HepG2 (cell line): ENCODE results near the gene RPL27A. TPM values are rescaled to one million over a fixed set of nuclear protein-coding genes. Genes with fewer than 3 reads are reported as not detected.
A peak's percentile ranks its signal among the peaks of the same experiment; 100 is the strongest.

Experiments
- AHR ChIP-seq: IDR thresholded peaks from 2 replicates; pipeline ENCODE4 v1.6.1; 2018; ENCODE audit warnings: missing genetic modification reagents, missing compliant biosample characterization
- BORCS8-MEF2B ChIP-seq: sonication (generic); formaldehyde crosslinking; IDR thresholded peaks from 2 replicates; pipeline ENCODE4 v1.8.0; 2022; ENCODE audit warnings: mild to moderate bottlenecking, missing genetic modification reagents
- CREB3 ChIP-seq: sonication (generic); formaldehyde crosslinking; IDR thresholded peaks from 2 replicates; pipeline ENCODE4 v1.5.0; 2020; ENCODE audit warnings: missing genetic modification reagents
- FOXA1 ChIP-seq, 2 experiments: fragments of 450-650 bp in 1 of 2; sonication (generic) in 1 of 2; formaldehyde crosslinking in 1 of 2; IDR thresholded peaks; 2 replicates each; pipeline versions ENCODE4 v1.4.0 to v1.6.1; 2016 to 2020; ENCODE audit warnings: missing genetic modification reagents in 1 of 2
- FOXP4 ChIP-seq: sonication (generic); formaldehyde crosslinking; IDR thresholded peaks from 2 replicates; pipeline ENCODE4 v1.4.0; 2020; ENCODE audit warnings: missing genetic modification reagents
- HMG20B ChIP-seq: conservative IDR thresholded peaks from 2 replicates; pipeline ENCODE4 v1.6.1; 2016; ENCODE audit warnings: missing genetic modification reagents, missing compliant biosample characterization
- KLF11 ChIP-seq: IDR thresholded peaks from 2 replicates; pipeline ENCODE4 v1.6.1; 2016; ENCODE audit warnings: missing compliant biosample characterization
- MYC ChIP-seq: sonication (generic); formaldehyde crosslinking; IDR thresholded peaks from 2 replicates; pipeline ENCODE4 v1.9.0; 2021; ENCODE audit warnings: missing genetic modification reagents, borderline replicate concordance
- NBN ChIP-seq: fragments of 450-650 bp; conservative IDR thresholded peaks from 2 replicates; pipeline ENCODE4 v1.6.1; 2017
- NFKB2 ChIP-seq: sonication (generic); formaldehyde crosslinking; IDR thresholded peaks from 2 replicates; pipeline ENCODE4 v1.4.0; 2020; ENCODE audit warnings: missing genetic modification reagents, borderline replicate concordance
- NR2F6 ChIP-seq, 2 experiments: IDR thresholded peaks; 2 replicates each; pipeline ENCODE4 v1.6.1; 2016; ENCODE audit warnings: antibody characterized with exemption in 1 of 2, mild to moderate bottlenecking in 1 of 2
- NRL ChIP-seq: sonication (generic); formaldehyde crosslinking; IDR thresholded peaks from 2 replicates; pipeline ENCODE4 v1.5.0; 2020; ENCODE audit warnings: missing genetic modification reagents, mild to moderate bottlenecking, moderate library complexity, borderline replicate concordance
- PAWR ChIP-seq: sonication (generic); formaldehyde crosslinking; IDR thresholded peaks from 2 replicates; pipeline ENCODE4 v1.4.0; 2020; ENCODE audit warnings: missing genetic modification reagents, mild to moderate bottlenecking, borderline replicate concordance
- PRPF4 ChIP-seq: fragments of 200-400 bp; formaldehyde crosslinking; IDR thresholded peaks from 2 replicates; pipeline ENCODE4 v1.6.1; 2016; ENCODE audit warnings: low read length, low read depth; ENCODE audit not compliant: poor library complexity, severe bottlenecking
- RORA ChIP-seq: sonication (generic); formaldehyde crosslinking; IDR thresholded peaks from 2 replicates; pipeline ENCODE4 v1.5.0; 2020; ENCODE audit warnings: mild to moderate bottlenecking, missing genetic modification reagents, moderate library complexity
- RXRA ChIP-seq: sonication (generic); formaldehyde crosslinking; IDR thresholded peaks from 2 replicates; pipeline ENCODE4 v1.5.1; 2020; ENCODE audit warnings: missing genetic modification reagents
- SMAD1 ChIP-seq: sonication (generic); formaldehyde crosslinking; IDR thresholded peaks from 2 replicates; pipeline ENCODE4 v1.4.0; 2020; ENCODE audit warnings: missing genetic modification reagents, low read depth, mild to moderate bottlenecking, borderline replicate concordance
- SOX5 ChIP-seq: IDR thresholded peaks from 2 replicates; pipeline ENCODE4 v1.6.1; 2016; ENCODE audit warnings: borderline replicate concordance
- THAP11 ChIP-seq: IDR thresholded peaks from 2 replicates; pipeline ENCODE4 v1.6.1; 2016; ENCODE audit warnings: missing biosample characterization, missing genetic modification reagents
- ZBTB25 ChIP-seq: IDR thresholded peaks from 2 replicates; pipeline ENCODE4 v1.6.1; 2018; ENCODE audit warnings: missing genetic modification reagents
- ZFP1 ChIP-seq: IDR thresholded peaks from 2 replicates; pipeline ENCODE4 v1.6.1; 2016
- ZFP90 ChIP-seq: sonication (generic); formaldehyde crosslinking; IDR thresholded peaks from 2 replicates; pipeline ENCODE4 v1.8.0; 2022; ENCODE audit warnings: missing genetic modification reagents, mild to moderate bottlenecking, inconsistent platforms, borderline replicate concordance
- ZMAT5 ChIP-seq: sonication (generic); formaldehyde crosslinking; IDR thresholded peaks from 2 replicates; pipeline ENCODE4 v1.5.0; 2020; ENCODE audit warnings: mild to moderate bottlenecking, low read depth, missing genetic modification reagents, borderline replicate concordance
- ZNF430 ChIP-seq: sonication (generic); formaldehyde crosslinking; IDR thresholded peaks from 2 replicates; pipeline ENCODE4 v1.9.0; 2021; ENCODE audit warnings: mild to moderate bottlenecking, missing genetic modification reagents
- ZNF441 ChIP-seq: sonication (generic); formaldehyde crosslinking; IDR thresholded peaks from 2 replicates; pipeline ENCODE4 v1.7.0; 2021; ENCODE audit warnings: missing genetic modification reagents, borderline replicate concordance
- ZNF446 ChIP-seq: sonication (generic); formaldehyde crosslinking; IDR thresholded peaks from 2 replicates; pipeline ENCODE4 v1.5.0; 2020; ENCODE audit warnings: mild to moderate bottlenecking, missing genetic modification reagents
- ZNF496 ChIP-seq: sonication (generic); formaldehyde crosslinking; IDR thresholded peaks from 2 replicates; pipeline ENCODE4 v1.8.1; 2023; ENCODE audit warnings: mild to moderate bottlenecking, moderate library complexity, missing genetic modification reagents; ENCODE audit not compliant: insufficient replicate concordance
- ZNF557 ChIP-seq: sonication (generic); formaldehyde crosslinking; IDR thresholded peaks from 2 replicates; pipeline ENCODE4 v1.4.0; 2020; ENCODE audit warnings: missing genetic modification reagents
- ZSCAN25 ChIP-seq: sonication (generic); formaldehyde crosslinking; IDR thresholded peaks from 2 replicates; pipeline ENCODE4 v1.8.0; 2022; ENCODE audit warnings: mild to moderate bottlenecking, missing genetic modification reagents
- polyA plus RNA-seq, 8 experiments: library from polyadenylated mRNA; depleted of rRNA in 3 of 8; stranded (reverse) in 7 of 8; unstranded in 1 of 8; fragments of >200 nt; fragmentation: Illumina TruSeq in 4 of 8; extraction: Trizol in 4 of 8; gene quantifications; 2 replicates each; pipeline versions ENCODE4 v1.2.1 to v1.2.3, GENCODE V29; 2011 to 2016; ENCODE audit warnings: low read depth in 4 of 8, missing spikeins in 1 of 8, mixed read lengths in 1 of 8; ENCODE audit not compliant: insufficient read depth in 1 of 8
- total RNA-seq, 5 experiments: library from RNA; depleted of rRNA; stranded (reverse); fragments of >200 nt; fragmentation: Illumina TruSeq; extraction: Trizol; gene quantifications; 2 replicates each; pipeline ENCODE4 v1.2.3, GENCODE V29; 2016; ENCODE audit warnings: low read depth in 1 of 5

The RPL27A gene
- total and polyA plus RNA-seq, 2 of the 13 experiments (the other 11 are each of a cell fraction or from before 2014, with no cell fraction given): 1,531 to 2,153 TPM

GRCh38 chr11:8699903-8700302 is 17.3 kb downstream of the RPL27A start (continued):
- TF ChIP-seq NR2F6 (IDR thresholded peaks at IDR 0.05) (peak; percentile 52), NR2F6 (CRISPR knock-in tag; IDR thresholded peaks at IDR 0.05) (peak; percentile 82), ZNF496 (CRISPR knock-in tag) (no peak), ZNF430 (CRISPR knock-in tag) (no peak), CREB3 (CRISPR knock-in tag) (no peak), FOXA1 (IDR thresholded peaks at IDR 0.05) (no peak), FOXA1 (CRISPR knock-in tag; IDR thresholded peaks at IDR 0.05) (0 out of 2 replicates have a peak, but pooled peaks have one; percentile 27), ZFP1 (CRISPR knock-in tag) (0 out of 2 replicates have a peak, but pooled peaks have one; percentile 18), SMAD1 (CRISPR knock-in tag) (no peak), MYC (peak; percentile 60; the same call in 1 of the 2 replicates), NBN (no peak), NRL (CRISPR knock-in tag) (peak; percentile 20; the same call in 1 of the 2 replicates), BORCS8-MEF2B (no peak), PAWR (CRISPR knock-in tag) (no peak), ZBTB25 (peak; percentile 56; the same call in 1 of the 2 replicates), ZFP90 (CRISPR knock-in tag) (0 out of 2 replicates have a peak, but pooled peaks have one; percentile 76), ZMAT5 (CRISPR knock-in tag) (no peak), AHR (CRISPR knock-in tag) (0 out of 2 replicates have a peak, but pooled peaks have one; percentile 24), ZNF446 (no peak), ZSCAN25 (CRISPR knock-in tag) (0 out of 2 replicates have a peak, but pooled peaks have one; percentile 22), PRPF4 (no peak), ZNF441 (no peak), NFKB2 (CRISPR knock-in tag) (peak; percentile 54; the same call in 1 of the 2 replicates), RXRA (CRISPR knock-in tag) (peak; percentile 73), FOXP4 (CRISPR knock-in tag) (peak; percentile 56; the same call in 1 of the 2 replicates), RORA (CRISPR knock-in tag) (no peak), SOX5 (CRISPR knock-in tag) (peak; percentile 93), KLF11 (CRISPR knock-in tag) (peak; percentile 84; the same call in 1 of the 2 replicates), ZNF557 (CRISPR knock-in tag) (no peak; the same call in 1 of the 2 replicates), HMG20B (CRISPR knock-in tag) (0 out of 2 replicates have a peak, but pooled peaks have one; percentile 26), THAP11 (peak; percentile 40)
